Measurements from ENCODE around the gene CDHR2.
"Not testable (repeated sequence)": the region's sequence is repeated elsewhere in the genome, so short reads cannot be mapped to it uniquely, and the experiment has no call there.

CDHR2 gene

GRCh38 chr5:176541338-176542134, 7.6 kb upstream of the CDHR2 start:
- DNase-seq, result no peak

- no peak for DNase-seq
These were observed 7.0 kb upstream of the CDHR2 start for GRCh38 chr5:176542135-176542595.

- no peak for DNase-seq
These were observed 6.3 kb upstream of the CDHR2 start for GRCh38 chr5:176542596-176543427.

DNA sequence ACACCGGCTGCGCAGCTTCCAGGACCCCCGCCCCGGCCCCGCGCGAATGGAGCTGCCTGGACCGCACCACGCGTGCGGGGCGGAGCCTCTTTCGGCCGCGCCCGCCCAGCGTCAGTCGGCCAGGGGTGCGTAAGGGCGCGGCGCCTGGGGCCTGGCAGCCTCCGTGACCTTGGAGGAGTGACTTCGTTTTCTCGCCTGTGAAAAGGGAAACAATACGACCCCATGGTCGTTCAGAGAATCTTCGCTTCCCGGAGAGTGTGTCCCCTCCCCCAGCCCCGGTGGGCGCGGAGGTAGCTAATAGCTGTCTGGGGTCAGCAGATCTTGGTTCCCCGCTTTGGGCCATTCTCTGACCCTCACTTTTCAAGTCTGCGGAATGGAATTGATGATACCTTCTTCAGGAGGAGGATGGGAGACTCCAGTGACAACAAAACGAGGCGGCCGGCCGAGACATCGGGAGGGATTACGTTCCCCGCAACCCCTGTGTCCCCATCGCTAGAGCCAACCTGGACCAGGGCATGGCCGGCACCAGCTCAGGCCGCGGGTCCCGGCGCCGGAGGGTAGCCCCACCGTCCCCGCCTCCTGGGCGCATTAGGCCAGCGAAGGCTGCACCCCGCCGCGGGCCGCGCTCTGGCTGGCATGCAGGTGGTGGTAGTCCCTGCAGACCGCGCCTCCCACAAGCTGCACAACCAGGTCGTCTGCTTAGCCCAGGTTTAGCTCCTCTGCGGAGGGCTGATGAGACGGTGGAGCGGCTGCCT, 5.5 kb upstream of the CDHR2 start:
- DNase-seq, result no peak

DNA sequence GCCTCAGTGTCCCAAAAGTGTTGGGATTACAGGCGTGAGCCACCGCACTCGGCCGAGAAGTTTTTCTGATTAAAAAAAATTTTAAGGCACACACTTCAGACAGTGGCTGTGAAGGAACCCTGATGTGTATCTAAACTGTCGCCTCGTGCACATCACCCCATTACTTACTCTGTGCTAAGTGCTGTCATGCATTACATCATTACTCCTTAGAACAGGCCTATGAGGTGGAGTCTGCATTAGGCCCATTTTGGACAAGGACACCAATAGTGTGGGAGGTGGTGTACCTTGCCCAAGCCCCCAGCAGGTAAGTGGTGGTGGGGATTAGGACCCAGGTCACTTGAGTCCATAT, 3.8 kb upstream of the CDHR2 start:
- DNase-seq, result no peak

GRCh38 chr5:176545737-176546509, 3.2 kb upstream of the CDHR2 start:
- no peak for DNase-seq

GRCh38 chr5:176547802-176548201, 1.3 kb upstream of the CDHR2 start:
- DNase-seq, result no peak

- DNase-seq, result no peak
These were observed 729 bp downstream of the CDHR2 start for GRCh38 chr5:176549871-176550270.

DNA sequence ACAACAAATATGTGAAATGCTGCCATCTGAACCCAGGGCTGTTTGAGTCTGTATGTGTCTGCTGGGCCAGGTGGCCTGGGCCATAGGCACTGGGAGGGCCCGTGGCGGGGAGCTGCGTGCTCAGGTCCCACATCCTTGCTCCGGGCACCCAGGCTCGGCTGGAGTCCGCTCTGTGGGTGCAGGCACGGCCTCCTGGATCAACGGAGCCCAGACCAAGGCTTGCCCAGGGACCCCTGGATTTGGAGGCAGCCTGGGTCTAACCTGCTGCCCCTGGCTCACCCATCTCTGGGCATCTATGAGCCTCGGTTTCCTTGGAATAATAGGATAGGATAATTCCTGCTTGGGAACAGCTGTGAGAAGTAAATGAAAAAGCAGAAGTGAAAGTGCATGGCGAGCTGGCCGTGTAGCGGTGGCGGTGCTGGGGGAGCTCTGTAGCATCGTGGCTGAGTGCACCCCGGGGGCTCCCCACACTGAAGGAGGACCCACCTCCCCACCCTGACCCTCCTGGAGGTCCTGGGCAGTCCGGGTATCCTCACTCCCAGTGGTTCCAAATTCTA, 1.2 kb downstream of the CDHR2 start:
- DNase-seq, result no peak

GRCh38 chr5:176550937-176551336, 1.8 kb downstream of the CDHR2 start:
- not testable (repeated sequence) for DNase-seq

DNA sequence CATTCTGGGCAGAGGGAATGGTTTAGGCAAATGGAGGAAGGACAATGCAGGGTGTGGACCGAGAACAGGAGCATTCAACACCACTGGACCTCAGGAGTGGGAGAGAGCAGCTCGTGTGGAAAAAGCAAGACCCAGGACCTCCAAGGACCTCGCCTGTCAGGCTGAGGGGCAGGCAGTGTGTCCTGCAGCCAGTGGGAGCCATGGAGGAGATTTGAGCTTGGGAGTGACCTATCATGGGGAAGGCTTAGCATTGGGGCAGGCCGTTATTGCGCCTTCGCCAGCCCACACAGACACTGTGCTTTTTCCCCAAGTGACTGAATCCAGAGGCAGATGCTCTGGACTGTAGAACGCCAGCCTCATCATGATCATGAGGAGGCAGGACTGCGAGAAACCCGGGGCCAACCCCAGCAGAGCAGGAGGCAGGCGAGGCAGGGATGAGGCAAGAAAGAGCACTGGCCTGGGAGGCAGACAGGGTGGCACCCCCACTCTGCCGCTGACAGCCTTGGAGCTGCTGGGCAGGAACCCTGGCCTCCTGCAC, 3.3 kb downstream of the CDHR2 start:
- no peak for DNase-seq

GRCh38 chr5:176553260-176554085, 4.3 kb downstream of the CDHR2 start:
- DNase-seq, result no peak

- DNase-seq, result no peak
These were observed 8.7 kb downstream of the CDHR2 start for GRCh38 chr5:176557846-176558245.

DNA sequence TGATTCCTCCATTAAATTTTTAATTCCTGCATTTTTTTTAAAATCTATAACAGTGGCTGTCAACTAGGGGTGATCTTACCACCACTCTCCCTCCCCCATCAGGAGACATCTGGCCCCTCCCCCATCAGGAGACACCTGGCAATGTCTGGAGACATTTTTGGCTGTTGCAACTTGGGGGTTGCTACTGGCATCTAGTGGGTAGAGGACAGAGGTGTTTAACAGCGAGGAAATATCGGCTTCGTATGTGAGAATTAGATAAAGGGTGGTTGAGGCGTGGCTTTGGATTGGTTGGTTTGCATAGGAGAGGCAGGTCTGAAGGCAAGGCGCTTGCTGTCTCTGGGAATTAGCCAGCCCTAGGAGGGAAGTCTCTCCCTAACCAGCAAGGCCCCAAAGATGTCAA, 10.5 kb downstream of the CDHR2 start:
- DNase-seq, result no peak

GRCh38 chr5:176560364-176560763, 11.2 kb downstream of the CDHR2 start:
- no peak for DNase-seq

DNA sequence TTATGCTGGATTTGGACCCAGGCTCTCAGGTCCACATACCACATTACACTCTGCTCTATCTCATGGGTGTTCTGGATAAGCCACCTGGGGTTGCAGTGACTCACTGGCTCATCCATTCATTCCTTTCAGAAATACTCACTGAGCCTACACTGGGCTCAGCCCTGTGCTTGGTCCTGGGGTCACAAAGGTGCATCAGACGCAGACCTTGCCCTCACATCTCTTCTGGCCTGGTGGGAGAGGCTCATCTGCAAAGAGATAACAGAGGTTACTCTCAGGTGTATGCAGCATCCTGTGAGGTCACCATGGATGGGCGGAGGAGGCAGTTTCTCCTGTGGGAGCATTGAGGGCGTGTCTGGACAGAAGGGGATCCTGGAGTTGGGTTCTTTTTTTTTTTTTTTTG, 12.1 kb downstream of the CDHR2 start:
- DNase-seq, result no peak

DNA sequence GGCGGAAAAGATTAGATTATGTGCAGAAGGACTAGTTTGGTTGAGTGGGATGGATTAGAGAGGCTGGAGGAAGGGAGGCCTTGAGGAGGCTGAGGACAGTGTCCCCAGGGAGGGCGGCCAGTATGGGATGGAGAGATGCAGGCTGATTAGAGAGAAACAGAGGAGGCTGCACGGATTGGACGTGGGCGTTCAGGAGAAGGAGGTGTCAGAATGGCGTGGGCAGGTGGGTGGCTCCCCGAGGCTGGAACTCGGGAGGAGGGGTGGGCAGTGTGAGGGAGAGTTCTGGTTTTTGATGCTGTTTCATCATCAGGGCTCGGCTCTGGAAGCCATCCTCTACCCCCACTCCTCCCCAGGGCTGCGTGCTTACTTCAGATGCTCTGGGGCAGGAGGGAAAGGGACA, 13.0 kb downstream of the CDHR2 start:
- DNase-seq, result no peak

- DNase-seq, result no peak
These were observed 14.9 kb downstream of the CDHR2 start for GRCh38 chr5:176564002-176564401.

DNA sequence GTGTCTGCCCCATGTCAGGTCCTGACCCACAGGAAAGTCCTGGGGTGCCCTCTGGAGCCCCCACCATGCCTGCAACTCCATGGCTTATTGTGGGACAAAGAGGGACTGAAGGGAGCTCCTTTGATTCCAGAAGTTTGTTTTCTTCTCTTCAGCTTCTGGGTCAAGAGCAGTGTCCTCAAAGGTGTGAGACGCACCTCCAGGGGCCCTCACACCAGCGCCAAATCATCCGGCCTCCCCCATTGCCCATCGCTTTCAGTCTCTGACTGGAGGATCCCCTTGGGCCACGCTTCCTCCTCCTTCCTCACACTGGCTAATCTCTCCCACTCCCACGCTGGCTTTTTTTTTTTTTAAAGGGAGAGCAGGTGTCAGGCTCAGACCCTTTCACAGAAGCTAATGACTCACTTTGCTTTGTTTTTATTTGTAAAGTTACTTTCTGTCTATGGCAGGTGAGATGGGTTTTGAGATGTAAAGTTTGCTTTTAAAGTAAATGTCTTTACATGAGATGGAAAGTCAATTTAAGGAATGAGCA, 16.7 kb downstream of the CDHR2 start:
- DNase-seq, result no peak

GRCh38 chr5:176568657-176569056, 19.5 kb downstream of the CDHR2 start:
- no peak for DNase-seq

GRCh38 chr5:176570044-176570443, 20.9 kb downstream of the CDHR2 start:
- DNase-seq, result no peak
